GM12892 (cell line): ENCODE results near the gene TSNAXIP1. TPM values are rescaled to one million over a fixed set of nuclear protein-coding genes. Genes with fewer than 3 reads are reported as not detected.

Experiments used
- DNase-seq: peaks from one replicate; pipeline ENCODE4 v3.0.0; 2011; ENCODE audit not compliant: insufficient read length
- FAIRE-seq: peaks from 2 replicates; lab custom pipeline; 2011; peaks lifted over from hg19 to GRCh38; lab: Jason Lieb, UNC
- POLR2A ChIP-seq: IDR thresholded peaks from 2 replicates; pipeline ENCODE4 v1.6.1; 2011; ENCODE audit warnings: low read depth, low read length, control low read depth
- POLR2AphosphoS5 ChIP-seq: IDR thresholded peaks from 2 replicates; pipeline ENCODE4 v1.6.1; 2011; ENCODE audit warnings: low read depth, low read length, control low read depth
- TAF1 ChIP-seq: IDR thresholded peaks from 2 replicates; pipeline ENCODE4 v1.6.1; 2011; ENCODE audit warnings: low read depth, mild to moderate bottlenecking, control low read depth, low read length, borderline replicate concordance
- polyA plus RNA-seq: library from polyadenylated mRNA; unstranded; fragments of >200 nt; gene quantifications from one replicate; pipeline ENCODE4 v1.2.1, GENCODE V29; 2012; ENCODE audit warnings: missing spikeins, inconsistent platforms; ENCODE audit not compliant: missing spikeins

The TSNAXIP1 gene
- polyA plus RNA-seq, result 0.38 TPM

- TF ChIP-seq TAF1 (peak; percentile 99), POLR2A (peak; percentile 84; the same call in 1 of the 2 replicates), POLR2AphosphoS5 (peak; percentile 65)
- DNase-seq, result peak; percentile 89
- FAIRE-seq, result peak; percentile 97
Measured at GRCh38 chr16:67806428-67807147, at the start of gene TSNAXIP1, which contains the start of gene RANBP10. TSNAXIP1 (plus strand) TSS chr16:67806889; CDS start chr16:67807150, 261 bp downstream. RANBP10 (minus strand) TSS chr16:67806560; CDS start chr16:67806536, 24 bp downstream.

- FAIRE-seq (no peak), DNase-seq (no peak)
- TF ChIP-seq POLR2AphosphoS5 (no peak), TAF1 (no peak), POLR2A (no peak)
Measured at GRCh38 chr16:67758006-67758405, 48.7 kb upstream of the TSNAXIP1 start.

DNA sequence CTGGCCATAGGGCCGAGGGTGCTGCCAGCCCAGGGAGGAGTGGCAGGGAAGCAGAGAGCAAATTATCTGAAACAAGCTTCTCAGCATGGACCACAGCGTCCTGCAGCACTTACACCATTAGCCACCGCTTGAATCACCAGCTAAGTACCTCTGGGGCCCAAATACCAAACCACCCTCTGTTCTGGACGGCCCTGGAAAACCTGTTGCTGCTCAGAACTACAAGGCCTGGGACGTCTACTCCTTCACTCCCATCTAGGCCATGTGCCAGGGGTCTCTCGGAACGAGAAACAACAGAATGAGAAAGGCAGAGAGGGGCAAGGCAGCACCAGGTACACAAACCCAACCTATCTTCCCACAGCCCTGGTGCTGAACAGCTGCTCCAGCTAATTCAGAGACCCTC lies 47.7 kb upstream of the TSNAXIP1 start:
- FAIRE-seq (no peak), DNase-seq (no peak)
- TF ChIP-seq POLR2AphosphoS5, result no peak
- no peak for TF ChIP-seq POLR2A
- no peak for TF ChIP-seq TAF1

DNA sequence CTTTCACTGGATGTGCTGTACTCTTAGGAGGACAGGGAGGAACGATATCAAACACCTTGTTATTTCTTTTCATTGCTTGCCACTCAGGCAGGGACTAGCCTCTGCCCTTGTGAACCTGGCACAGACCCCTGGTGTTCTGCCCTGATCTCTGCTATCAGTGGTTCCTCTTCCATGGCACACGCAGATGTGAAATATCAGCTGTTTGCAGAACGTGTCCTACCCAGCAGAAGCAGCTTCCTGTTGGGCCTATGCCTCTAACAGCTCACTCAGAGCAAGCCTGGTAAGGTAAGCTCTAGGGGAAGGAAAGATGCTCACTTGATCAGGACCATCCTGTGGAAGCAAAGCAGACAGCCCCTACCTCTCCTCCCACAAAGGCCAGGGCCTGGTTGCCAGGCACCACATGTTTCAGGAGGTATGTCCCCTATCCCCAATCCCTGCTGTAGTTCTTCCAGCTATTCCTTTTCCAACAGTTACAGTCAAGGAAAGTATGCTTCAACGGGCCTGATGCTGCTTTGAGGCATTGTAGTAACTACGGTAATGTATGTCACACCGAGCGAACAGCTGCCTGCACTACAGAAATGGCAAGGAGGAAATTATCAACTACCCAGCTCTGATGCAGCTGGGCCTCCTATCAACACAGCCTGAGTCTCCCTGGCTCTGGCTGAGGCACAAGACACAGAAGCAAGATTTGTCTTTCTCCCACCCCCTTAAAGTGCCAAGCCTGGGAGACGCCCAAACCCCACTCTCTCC lies 46.3 kb upstream of the TSNAXIP1 start:
- DNase-seq (no peak), FAIRE-seq (no peak)
- TF ChIP-seq POLR2A, result no peak
- no peak for TF ChIP-seq TAF1
- no peak for TF ChIP-seq POLR2AphosphoS5

GRCh38 chr16:67760956-67761230 lies 45.8 kb upstream of the TSNAXIP1 start:
- FAIRE-seq (no peak), DNase-seq (no peak)
- TF ChIP-seq POLR2AphosphoS5 (no peak), TAF1 (no peak), POLR2A (no peak)

GRCh38 chr16:67761924-67762323 lies 44.8 kb upstream of the TSNAXIP1 start:
- DNase-seq (no peak), FAIRE-seq (no peak)
- TF ChIP-seq POLR2A, result no peak
- no peak for TF ChIP-seq POLR2AphosphoS5
- no peak for TF ChIP-seq TAF1

GRCh38 chr16:67762385-67762784 lies 44.3 kb upstream of the TSNAXIP1 start:
- TF ChIP-seq TAF1 (no peak), POLR2A (no peak), POLR2AphosphoS5 (no peak)
- DNase-seq (no peak), FAIRE-seq (no peak)

GRCh38 chr16:67763066-67763465 lies 43.6 kb upstream of the TSNAXIP1 start:
- FAIRE-seq, result no peak
- no peak for DNase-seq
- TF ChIP-seq POLR2A (no peak), TAF1 (no peak), POLR2AphosphoS5 (no peak)

GRCh38 chr16:67764158-67764667 lies 42.5 kb upstream of the TSNAXIP1 start:
- DNase-seq (no peak), FAIRE-seq (no peak)
- TF ChIP-seq TAF1 (no peak), POLR2AphosphoS5 (no peak), POLR2A (no peak)

- FAIRE-seq (no peak), DNase-seq (no peak)
- TF ChIP-seq POLR2A (no peak), TAF1 (no peak), POLR2AphosphoS5 (no peak)
Measured at GRCh38 chr16:67766291-67766690, 40.4 kb upstream of the TSNAXIP1 start.

DNA sequence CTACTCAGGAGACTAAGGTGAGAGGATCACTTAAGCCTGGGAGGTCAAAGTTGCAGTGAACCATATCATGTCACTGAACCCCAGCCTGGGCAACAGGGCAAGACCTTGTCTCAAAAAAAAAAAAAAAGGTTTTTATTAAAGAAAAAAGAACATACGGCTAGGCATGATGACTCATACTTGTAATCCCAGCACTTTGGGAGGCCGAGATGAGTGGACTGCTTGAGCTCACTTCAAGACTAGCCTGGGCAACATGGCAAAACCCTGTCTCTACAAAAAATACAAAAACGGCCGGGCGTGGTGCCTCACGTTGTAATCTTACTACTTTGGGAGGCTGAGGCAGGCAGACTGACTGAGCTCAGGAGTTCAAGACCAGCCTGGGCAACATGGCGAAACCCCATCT lies 38.7 kb upstream of the TSNAXIP1 start:
- TF ChIP-seq POLR2AphosphoS5 (no peak), TAF1 (no peak), POLR2A (no peak)
- no peak for DNase-seq
- FAIRE-seq, result no peak

GRCh38 chr16:67770346-67770991 lies 36.2 kb upstream of the TSNAXIP1 start:
- no peak for TF ChIP-seq POLR2A
- no peak for TF ChIP-seq POLR2AphosphoS5
- no peak for TF ChIP-seq TAF1
- FAIRE-seq (no peak), DNase-seq (no peak)
